NCI-H2227 (cell line): Measurements from ENCODE around the gene EXOC3L4.
"Not testable (repeated sequence)": the region's sequence is repeated elsewhere in the genome, so short reads cannot be mapped to it uniquely, and the experiment has no call there.

Experiments used
- DNase-seq: peaks from one replicate; lab custom pipeline; 2025; ENCODE audit not compliant: unreplicated experiment; lab: John Stamatoyannopoulos, UW

Gene EXOC3L4

GRCh38 chr14:103118018-103118662, 23.6 kb downstream of the EXOC3L4 start:
- no peak for DNase-seq

- no peak for DNase-seq
Measured at GRCh38 chr14:103118663-103119404, 24.3 kb downstream of the EXOC3L4 start.

DNA sequence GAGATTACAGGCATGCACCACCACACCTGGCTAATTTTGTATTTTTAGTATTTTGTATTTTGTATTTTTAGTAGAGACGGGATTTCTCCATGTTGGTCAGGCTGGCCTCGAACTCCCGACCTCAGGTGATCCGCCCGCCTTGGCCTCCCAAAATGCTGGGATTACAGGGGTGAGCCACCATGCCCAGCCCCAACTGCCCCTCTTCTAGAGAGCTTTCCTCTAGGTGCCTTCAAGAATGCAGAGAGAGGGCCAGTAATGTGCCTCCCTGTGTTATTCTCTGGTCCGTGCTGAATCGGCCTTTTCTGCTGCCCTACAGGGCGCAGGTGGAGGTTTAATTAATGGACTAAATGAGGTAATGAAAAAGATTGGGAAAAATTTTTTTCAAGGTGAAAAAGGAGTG, 25.0 kb downstream of the EXOC3L4 start:
- DNase-seq = not testable (repeated sequence)

GRCh38 chr14:103121121-103121845, 26.8 kb downstream of the EXOC3L4 start:
- no peak for DNase-seq

DNA sequence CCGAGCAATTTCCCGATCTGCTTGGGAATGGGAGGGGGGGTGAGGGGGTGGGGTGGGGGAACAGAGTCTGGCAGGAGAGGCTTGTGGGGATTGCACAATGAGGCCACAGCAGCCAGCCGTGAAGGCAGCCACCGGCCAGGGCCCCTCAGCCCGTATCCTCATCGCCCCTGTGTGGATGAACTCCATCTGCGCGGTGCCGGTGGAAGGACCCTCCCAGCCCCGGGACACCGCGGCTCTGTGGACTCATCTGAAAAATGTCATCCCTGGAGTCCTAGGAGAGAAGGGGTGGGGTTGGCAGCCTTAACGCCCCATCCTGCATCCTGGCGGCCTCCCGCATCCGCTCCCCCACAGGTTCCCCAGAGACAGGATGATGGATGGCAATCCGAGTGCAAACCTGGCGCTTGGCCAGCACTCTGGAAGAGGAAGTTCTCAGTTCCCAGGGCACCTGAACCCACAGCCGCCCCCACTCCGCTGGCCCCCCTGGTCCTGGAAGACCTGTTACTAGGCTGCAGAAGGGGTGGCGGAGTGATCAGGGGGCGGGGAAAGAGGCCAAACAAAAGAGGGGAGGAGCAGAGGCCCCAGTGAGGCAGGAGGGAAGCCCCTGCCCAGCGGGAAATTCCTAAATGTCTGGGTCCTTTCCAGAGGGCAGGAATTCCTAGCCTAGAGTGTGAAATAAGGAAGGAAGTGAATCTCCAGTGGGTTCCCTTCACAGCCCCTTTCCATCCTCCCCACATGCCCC, 27.5 kb downstream of the EXOC3L4 start:
- peak; percentile 89 for DNase-seq

DNA sequence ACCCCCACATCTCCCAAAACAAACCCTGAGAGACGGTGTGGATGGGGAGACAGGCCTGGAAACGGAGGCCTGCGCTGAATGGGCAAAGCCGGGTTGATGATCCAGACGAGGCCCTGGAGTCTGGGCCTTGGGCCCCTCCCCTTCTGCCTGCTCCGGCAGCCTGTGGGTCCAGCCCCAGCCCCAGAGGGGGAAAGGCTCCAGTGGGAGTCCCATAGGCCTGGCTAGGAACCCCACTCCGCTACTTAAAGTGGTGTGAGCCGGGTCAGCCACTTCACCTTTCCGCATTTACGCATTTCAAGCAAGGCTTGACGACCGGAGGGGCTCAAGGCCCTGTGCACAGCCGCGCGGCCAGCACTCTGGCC, 28.0 kb downstream of the EXOC3L4 start:
- DNase-seq = no peak

DNA sequence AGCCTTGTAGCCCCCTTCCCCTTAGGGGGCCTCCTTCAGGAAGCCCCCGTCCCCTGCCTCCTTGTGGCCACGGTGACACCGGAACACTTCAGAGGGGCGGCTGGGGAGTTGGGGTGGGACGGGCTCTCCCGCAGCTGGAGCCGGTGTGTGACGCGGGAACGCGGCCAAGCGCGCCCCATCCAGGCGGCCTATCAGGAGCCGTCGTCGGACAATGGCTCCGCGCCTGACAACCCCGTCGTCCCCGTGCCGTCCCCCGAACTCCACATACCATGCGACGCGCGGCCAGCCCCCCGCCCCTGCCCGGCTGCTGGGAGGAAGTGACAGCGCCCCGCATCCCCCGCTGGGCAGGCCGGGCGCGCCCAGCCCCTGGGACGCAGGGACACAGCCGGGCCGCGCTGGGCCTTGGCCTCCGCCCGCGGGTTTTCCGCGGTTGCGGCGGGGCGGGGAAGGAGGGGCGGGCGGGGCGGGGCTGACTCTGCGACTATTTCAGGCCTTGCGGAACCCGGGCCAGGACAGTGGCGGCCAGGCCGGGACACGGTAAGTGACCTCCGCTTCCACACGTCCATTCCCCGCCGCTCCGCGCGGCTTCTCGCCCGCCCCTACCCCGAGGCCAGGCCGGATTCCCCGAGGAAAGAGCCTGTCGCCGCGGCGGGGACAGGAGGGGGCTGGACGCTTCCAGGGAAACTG, 28.6 kb downstream of the EXOC3L4 start, which contains the start of gene TNFAIP2:
TSS of gene TNFAIP2 (plus strand) at position 515 of the 687 bp plus-strand sequence. CDS start 2,997 bp downstream, outside the sequence.
- no peak for DNase-seq

DNA sequence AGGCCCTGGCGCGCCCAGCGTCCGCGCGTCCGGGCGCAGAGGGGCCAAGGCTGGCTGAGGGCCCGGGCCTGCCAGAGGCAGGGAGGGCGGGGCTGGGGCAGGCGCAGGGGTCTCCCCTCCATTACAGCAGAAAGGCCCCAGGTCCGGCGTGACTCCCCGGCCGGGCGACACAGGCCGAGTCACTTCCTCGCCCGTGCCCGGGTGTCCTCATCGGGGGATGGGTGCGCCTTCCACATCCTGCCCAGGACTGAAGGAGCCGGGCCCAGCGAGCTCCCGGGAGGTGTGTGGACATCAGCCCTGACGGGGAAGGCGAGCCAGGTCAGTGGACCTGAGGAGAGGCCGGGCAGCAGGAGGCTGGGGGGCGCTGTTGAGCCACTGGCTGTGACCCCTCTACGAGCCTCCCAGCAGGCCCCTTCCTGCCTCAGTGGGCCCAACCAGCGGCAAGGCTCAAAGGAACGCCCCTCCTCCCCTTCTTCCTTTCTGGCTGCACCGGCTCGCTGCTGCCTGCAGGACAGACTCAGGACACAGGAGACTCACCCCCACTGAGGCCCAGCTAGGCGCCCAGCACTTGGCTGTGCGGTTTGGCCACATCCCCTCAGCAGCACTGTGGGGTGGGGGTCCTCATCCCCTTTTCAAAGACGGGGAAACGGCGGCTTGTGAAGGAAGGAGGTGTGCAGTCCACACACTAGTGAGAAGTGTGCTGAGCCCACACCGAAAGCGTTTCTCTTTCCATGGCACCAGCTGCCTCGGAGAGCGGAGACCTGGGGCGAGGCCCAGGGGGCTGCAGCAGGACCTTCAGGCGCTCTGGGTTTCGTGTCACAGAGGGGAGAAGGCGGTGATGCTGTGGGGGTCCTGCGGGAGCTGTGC, 29.3 kb downstream of the EXOC3L4 start:
- no peak for DNase-seq

GRCh38 chr14:103124501-103125001, 30.0 kb downstream of the EXOC3L4 start:
- no peak for DNase-seq

GRCh38 chr14:103125098-103126070, 30.9 kb downstream of the EXOC3L4 start:
- DNase-seq = no peak

DNA sequence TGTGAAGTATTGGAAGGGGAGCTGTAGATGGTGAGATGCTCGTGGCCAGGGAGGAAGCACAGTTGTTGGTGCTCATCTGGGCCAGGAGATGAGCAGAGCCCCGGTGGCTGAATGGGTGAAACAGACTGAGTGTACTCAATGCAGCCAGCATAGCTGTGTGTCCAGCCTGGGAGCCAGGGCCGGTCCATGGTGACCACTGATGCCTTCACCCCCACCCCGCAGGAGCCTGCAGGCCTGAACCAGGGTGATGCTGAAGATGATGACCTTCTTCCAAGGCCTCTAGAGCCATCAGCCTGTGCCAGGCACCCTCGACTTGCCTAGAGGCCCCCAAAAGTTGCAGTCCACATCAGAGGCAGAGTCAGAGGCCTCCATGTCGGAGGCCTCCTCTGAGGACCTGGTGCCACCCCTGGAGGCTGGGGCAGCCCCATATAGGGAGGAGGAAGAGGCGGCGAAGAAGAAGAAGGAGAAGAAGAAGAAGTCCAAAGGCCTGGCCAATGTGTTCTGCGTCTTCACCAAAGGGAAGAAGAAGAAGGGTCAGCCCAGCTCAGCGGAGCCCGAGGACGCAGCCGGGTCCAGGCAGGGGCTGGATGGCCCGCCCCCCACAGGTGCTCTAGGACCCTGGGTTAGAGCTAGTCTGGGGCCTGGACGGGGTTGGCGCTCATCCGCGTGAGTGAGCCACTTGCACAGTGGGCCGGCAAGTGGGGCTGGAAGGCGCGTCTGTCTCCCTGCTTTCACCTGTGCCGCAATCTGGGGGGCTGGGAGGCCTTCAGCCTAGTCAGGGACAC, 31.8 kb downstream of the EXOC3L4 start:
- DNase-seq = no peak

- peak; percentile 76 for DNase-seq
Measured at GRCh38 chr14:103126873-103127304, 32.4 kb downstream of the EXOC3L4 start.

DNA sequence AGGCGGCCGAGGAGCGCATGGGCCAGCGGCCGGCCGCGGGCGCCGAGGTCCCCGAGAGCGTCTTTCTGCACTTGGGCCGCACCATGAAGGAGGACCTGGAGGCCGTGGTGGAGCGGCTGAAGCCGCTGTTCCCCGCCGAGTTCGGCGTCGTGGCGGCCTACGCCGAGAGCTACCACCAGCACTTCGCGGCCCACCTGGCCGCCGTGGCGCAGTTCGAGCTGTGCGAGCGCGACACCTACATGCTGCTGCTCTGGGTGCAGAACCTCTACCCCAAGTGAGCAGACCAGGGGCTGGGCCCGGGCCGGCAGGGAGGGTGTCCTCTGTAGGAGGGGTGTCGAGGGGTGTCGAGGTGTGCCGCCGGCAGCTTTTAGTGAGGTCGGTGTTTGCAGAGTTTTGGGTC, 32.8 kb downstream of the EXOC3L4 start:
- no peak for DNase-seq

DNA sequence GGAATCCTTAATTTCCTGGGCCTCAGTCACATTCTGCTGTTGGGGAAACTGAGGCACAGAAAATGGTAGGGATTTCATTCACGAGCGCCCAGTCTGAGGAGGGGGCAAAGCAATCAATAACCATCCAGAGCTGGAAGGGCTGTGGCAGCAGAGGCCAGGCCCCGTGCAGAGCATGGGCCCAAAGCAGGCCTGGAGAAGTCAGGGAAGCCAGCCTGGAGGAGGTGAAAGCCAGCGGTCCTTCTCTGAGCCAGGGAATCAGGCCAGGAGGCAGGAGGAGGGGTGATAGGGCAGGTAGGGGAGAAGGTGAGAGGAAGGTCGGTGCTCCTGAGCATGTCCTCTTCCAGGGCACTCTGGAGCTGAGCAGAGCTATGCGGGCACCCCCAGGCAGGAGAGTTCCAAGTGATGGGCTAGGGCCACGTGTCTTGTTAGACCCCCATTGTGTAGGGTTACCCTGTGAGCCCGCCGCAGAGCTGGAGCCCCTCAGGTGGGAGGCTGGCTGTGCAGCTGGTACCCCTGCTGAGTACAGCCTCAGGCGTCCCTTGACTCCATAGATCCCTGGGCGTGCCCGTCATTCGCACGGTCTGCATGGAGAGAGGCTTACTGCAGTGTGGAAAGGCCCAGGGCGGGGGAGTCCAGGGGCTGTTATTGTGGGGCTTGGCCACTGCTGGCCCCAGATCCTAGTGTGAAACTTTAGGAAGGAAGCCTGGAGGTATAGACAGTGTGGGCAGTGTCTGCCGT, 33.5 kb downstream of the EXOC3L4 start:
- no peak for DNase-seq

- no peak for DNase-seq
Measured at GRCh38 chr14:103128631-103129300, 34.2 kb downstream of the EXOC3L4 start.

DNA sequence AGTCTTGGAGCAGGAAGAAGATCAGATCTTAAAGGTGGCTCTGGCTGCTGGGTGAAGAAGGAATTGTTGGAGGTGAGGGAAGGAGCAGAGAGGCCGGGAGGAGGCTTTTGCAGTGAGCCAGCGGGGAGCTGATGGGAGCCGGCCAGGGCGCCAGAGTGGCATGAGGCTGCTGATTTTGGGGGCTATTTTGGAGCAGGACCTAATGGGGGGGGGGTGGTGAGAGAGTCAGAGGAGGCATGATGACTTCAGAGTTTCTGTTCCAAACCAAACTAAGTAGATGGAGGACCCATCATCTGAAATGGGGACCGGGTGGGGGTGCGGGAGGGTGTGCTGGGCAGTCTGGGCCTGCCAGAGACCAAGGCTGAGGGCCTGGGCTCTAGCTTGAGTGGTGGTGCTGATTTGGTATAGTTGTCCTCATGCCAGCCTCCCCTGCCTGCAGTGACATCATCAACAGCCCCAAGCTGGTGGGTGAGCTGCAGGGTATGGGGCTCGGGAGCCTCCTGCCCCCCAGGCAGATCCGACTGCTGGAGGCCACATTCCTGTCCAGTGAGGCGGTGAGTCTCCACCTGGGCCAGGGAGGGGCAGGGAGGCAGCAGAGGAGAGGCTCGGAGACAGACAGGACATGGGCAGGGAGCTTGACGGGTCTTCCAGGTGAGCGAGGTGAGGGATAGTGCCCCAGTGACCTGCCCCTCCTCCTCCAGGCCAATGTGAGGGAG, 34.9 kb downstream of the EXOC3L4 start:
- no peak for DNase-seq
